Measurements from ENCODE around the gene MACROH2A2.
A peak's percentile ranks its signal among the peaks of the same experiment; 100 is the strongest.

The MACROH2A2 gene

DNA sequence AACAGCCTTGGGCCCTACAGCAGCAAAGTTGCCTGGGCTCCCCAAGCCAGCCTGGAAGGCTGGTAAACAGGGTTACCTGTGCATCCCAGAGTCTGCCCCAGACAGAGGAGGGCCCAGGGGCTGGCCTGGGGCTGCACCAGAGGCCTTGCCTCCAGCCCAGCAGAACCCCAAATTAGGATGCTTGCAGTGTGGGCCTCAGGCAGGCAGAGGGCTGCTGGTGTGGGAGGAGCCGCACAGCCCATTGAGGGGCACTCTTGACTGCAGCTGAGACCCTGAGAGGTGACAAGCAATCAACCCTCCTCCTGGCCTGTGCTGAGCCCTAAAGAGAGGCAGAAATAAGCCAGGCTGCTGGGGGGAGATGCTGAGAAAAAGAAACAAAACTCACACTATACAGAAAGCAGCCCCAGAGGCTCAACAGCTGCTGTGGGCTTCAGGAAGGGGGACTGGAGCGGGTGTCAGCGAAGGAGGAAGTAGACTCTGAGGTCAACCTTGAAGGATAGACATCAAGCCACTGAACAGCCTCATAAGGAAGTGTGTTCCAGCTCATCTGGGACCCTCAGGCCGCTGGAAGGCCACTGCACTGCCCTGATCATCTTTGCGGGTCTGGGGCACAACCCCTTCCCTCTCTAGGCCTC lies 73.4 kb downstream of the MACROH2A2 start:
- no peak overlapping the region for H3K4me3 ChIP-seq (ENCODE audit: low read length)
- DNase-seq (ENCODE audit: low read depth) = no peak
- TF ChIP-seq, protein P1, sequence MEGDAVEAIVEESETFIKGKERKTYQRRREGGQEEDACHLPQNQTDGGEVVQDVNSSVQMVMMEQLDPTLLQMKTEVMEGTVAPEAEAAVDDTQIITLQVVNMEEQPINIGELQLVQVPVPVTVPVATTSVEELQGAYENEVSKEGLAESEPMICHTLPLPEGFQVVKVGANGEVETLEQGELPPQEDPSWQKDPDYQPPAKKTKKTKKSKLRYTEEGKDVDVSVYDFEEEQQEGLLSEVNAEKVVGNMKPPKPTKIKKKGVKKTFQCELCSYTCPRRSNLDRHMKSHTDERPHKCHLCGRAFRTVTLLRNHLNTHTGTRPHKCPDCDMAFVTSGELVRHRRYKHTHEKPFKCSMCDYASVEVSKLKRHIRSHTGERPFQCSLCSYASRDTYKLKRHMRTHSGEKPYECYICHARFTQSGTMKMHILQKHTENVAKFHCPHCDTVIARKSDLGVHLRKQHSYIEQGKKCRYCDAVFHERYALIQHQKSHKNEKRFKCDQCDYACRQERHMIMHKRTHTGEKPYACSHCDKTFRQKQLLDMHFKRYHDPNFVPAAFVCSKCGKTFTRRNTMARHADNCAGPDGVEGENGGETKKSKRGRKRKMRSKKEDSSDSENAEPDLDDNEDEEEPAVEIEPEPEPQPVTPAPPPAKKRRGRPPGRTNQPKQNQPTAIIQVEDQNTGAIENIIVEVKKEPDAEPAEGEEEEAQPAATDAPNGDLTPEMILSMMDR (IDR thresholded peaks at IDR 0.05; ENCODE audit: insufficient read depth, low read depth, low read length, missing control alignments) = no peak

DNA sequence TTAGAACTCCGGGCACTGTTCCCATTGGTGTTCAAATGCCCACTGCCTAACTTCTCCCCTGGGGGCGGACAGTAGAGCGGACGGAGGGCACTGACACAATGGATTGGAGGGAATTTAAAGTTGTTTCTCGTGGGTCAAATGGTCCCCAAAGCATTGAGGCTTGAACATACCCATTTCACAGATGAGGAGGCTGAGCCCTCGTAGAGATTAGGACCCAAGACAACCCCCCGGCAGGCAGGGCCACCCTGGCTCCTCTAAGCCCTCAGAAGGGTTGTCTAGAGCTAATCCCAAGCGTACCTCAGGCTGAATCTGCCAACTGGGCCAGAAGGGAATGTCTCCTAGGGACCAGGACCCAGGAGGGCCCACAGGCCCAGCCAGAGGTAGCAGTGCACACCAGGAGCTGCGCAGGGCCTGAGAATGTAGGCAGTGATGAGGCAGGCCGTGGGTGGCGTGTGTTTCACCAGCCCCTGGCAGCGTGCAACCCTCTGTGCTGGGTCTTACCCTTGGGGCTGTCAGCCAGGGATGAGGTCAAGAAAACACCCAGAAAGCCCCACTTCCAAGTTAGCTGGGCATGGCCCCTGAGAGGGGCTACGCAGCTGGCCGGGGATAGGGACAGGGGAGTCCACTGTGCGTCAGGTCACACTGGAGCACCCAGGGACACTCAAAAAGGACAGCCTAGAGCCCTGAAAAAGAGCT lies 74.2 kb downstream of the MACROH2A2 start:
- TF ChIP-seq, protein P1 (IDR thresholded peaks at IDR 0.05; ENCODE audit: insufficient read depth, low read depth, low read length, missing control alignments) = no peak
- no peak for DNase-seq (ENCODE audit: low read depth)
- H3K4me3 ChIP-seq (ENCODE audit: low read length) = no peak overlapping the region

DNA sequence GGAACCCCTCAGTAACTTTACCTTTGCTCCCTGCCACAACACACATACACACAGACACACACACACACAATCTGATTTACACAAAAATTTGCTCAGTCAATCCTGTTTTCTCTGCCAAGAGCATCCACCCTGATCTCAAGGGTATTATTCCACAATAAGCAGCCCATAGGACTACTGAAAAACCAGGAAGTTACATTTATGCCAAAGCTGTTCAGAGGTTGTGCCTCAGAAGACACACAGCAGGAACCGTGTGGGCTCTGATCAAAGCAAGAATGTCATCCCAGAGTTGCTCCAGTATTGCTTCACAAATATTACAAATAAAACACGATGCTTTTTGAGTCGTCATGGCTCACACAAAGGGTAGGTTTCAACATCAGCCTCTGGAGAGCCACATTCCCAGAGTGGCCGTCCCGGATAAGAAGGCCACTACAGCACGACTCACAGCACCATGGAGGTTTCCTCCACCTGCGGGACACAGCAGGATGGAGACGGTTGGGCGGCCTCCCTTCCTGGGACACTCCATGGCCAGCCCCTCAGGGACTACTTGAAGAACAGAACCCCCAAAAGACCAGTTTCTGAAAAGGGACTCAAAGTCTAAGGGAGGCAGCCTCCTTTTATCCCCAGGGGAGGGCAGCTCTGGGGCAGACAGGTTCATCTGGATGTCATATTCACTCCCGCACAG lies 78.4 kb downstream of the MACROH2A2 start:
- TF ChIP-seq, protein P1 (IDR thresholded peaks at IDR 0.05; ENCODE audit: insufficient read depth, low read depth, low read length, missing control alignments) = no peak
- no peak overlapping the region for H3K4me3 ChIP-seq (ENCODE audit: low read length)
- peak; percentile 66 for DNase-seq (ENCODE audit: low read depth)

DNA sequence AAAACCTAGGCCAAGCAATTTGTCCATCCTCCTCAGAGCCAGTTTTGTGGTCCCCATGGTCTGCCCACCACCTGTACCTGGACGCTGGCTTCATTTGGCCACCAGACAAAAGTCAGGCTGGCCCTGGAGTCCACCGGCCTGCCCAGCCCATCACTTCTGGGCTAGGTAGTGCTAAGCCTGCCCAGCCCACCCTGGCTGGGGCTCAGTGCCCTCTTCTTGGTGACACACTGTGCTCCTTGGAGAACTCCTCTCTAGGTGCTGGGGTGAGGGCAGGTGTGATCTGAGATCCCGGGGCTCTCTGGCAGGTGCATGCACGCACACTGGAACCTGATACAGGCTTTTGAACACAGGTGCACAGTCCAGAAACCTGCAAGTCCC lies 78.9 kb downstream of the MACROH2A2 start:
- DNase-seq (ENCODE audit: low read depth) = no peak
- no peak overlapping the region for H3K4me3 ChIP-seq (ENCODE audit: low read length)
- TF ChIP-seq, protein P1 (IDR thresholded peaks at IDR 0.05; ENCODE audit: insufficient read depth, low read depth, low read length, missing control alignments) = no peak

DNA sequence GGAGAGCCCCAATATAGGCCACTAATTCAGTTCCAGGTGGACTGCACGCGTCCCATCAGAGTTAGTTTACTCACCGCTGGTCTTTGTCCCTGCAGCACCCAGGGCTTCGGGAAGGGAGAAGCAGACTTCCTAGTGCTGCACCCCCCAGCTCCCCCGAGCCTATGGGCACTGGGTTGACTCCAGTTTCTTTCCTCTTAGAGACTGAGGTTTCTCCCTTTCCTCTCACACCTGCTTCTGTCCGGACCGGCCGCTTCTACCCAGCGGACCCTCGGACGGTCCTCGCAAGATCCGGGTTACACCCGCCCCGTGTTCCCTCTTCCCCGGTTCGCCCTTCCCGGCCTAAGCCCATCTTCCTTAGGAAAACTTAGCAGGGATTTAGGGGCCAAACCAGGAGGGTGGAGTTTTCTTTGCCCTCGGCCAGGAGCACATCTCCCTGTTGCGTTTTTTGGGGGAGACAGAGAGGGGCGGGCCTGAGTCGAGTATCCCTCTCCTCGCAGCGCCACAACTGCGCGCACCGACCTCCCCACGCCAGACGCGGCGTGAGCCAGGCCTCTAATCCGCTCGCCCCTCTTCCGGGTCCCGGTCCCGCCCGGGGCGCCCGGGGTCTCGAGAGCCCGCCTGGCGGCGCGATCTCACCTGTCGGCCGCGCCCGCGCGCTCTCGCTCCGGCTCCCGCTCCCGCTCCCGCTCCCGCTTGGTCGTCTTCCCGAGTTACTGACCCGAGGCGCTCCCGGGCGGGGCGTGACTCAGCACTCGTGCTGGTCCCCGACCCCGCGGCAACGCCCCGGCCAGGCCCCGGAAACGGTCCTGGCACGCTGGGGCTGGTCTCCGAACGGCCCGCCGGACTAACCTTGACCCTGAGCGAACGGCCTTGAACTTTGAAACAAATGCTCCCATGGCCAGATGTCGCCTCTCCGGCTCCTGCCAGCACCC lies 79.7 kb downstream of the MACROH2A2 start, which contains the start of gene AIFM2:
TSS of gene AIFM2 (minus strand) at position 728 of the 932 bp plus-strand sequence. CDS start 8,741 bp downstream, outside the sequence.
- peak within 1 kb of the TSS; percentile 45 for H3K4me3 ChIP-seq (ENCODE audit: low read length)
- DNase-seq (ENCODE audit: low read depth) = peak; percentile 66

DNA sequence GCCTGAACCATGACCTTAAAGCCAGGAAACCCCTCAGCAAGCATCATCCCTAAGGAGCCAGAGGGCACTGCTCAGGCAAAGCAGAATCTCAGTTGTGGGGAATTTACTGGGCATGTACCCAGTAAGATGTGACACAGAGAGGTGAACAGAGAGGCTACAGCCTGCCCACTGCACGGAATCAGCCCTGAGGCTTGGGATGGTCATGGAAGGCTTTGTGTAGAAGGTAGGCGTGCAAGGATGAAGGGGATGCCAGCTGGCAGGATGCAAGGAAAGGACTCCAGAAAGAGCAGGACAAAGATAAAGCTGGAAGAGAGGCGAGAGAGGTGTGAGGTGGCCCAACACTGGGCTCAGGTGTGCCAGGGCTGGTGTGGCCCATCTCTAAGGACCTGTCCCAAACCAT lies 82.4 kb downstream of the MACROH2A2 start:
- no peak for DNase-seq (ENCODE audit: low read depth)
- TF ChIP-seq, protein P1 (IDR thresholded peaks at IDR 0.05; ENCODE audit: insufficient read depth, low read depth, low read length, missing control alignments) = no peak
- H3K4me3 ChIP-seq (ENCODE audit: low read length) = no peak overlapping the region

More for the DNA sequence above, 79.7 kb downstream of the MACROH2A2 start, which contains the start of gene AIFM2:
- TF ChIP-seq, protein P1 (IDR thresholded peaks at IDR 0.05; ENCODE audit: insufficient read depth, low read depth, low read length, missing control alignments) = no peak
